Kidney (tissue), 14 donors: ENCODE data around the gene LHX8. TPM values are rescaled to one million over a fixed set of nuclear protein-coding genes. Genes with fewer than 3 reads are reported as not detected.
A peak's percentile ranks its signal among the peaks of the same experiment; 100 is the strongest.

Experiments used
- DNase-seq, 5 donors: peaks; one replicate each; pipeline ENCODE4 v3.0.0-alpha.2; 2013 to 2020
- FAIRE-seq: peaks from 2 replicates; lab custom pipeline; 2012; peaks lifted over from hg19 to GRCh38; lab: Jason Lieb, UNC
- H3K27ac ChIP-seq, 2 donors: one replicate each; pipeline ENCODE4 v1.7.0; 2013; ENCODE audit warnings: low read depth in 2 of 2, low read length in 2 of 2, inconsistent platforms in 1 of 2
- H3K27me3 ChIP-seq: one replicate; pipeline ENCODE4 v1.7.1; 2013; ENCODE audit warnings: low read length, inconsistent platforms; ENCODE audit not compliant: control insufficient read depth, insufficient read depth
- H3K36me3 ChIP-seq, 3 donors: one replicate each; pipeline versions ENCODE4 v1.7.0 to v1.7.1; 2013; ENCODE audit warnings: low read length in 3 of 3, control low read depth in 1 of 3, inconsistent platforms in 1 of 3; ENCODE audit not compliant: insufficient read depth in 3 of 3, control insufficient read depth in 2 of 3
- H3K4me1 ChIP-seq, 3 donors: one replicate each; pipeline versions ENCODE4 v1.7.0 to v1.7.1; 2013; ENCODE audit warnings: low read length in 3 of 3, inconsistent platforms in 1 of 3, low read depth in 1 of 3; ENCODE audit not compliant: control insufficient read depth in 2 of 3, insufficient read depth in 2 of 3
- H3K4me3 ChIP-seq, 3 donors: one replicate each; pipeline versions ENCODE4 v1.7.0 to v1.8.1; 2013; ENCODE audit warnings: low read length in 3 of 3, control low read depth in 1 of 3, inconsistent platforms in 1 of 3
- H3K9ac ChIP-seq, 3 donors: one replicate each; pipeline versions ENCODE4 v1.7.0 to v1.7.1; 2013; ENCODE audit warnings: low read length in 3 of 3, control low read depth in 1 of 3, inconsistent platforms in 1 of 3
- H3K9me3 ChIP-seq, 3 donors: one replicate each; pipeline versions ENCODE4 v1.7.0 to v1.7.1; 2013; ENCODE audit warnings: low read length in 3 of 3, control low read depth in 1 of 3, inconsistent platforms in 1 of 3; ENCODE audit not compliant: control insufficient read depth in 2 of 3, insufficient read depth in 1 of 3
- intact Hi-C: fragments of 100-400 bp; cut with DNase I; formaldehyde crosslinking; loops from one replicate; pipeline ENCODE4 v1.11.1; 2022
- polyA plus RNA-seq: library from polyadenylated mRNA; stranded (reverse); fragments of 350-450 nt; fragmentation: Illumina TruSeq; extraction: RNeasy Lipid Tissue Mini Kit (QIAGEN cat#74804); gene quantifications from one replicate; pipeline ENCODE4 v1.2.3, GENCODE V29; 2014; ENCODE audit warnings: low read depth, low replicate concordance; ENCODE audit not compliant: insufficient read depth
- total RNA-seq: library from RNA; stranded (reverse); fragmentation: NEBNext Ultra II Directional; extraction: Animal tissue kit (Norgen Biotek cat#: 25700); gene quantifications from one replicate; pipeline ENCODE4 v1.2.1, GENCODE V29; 2021
- TF ChIP-seq, protein P1 (sequence below): IDR thresholded peaks from 3 replicates; pipeline ENCODE4 v1.5.1; 2012; ENCODE audit warnings: mild to moderate bottlenecking, moderate library complexity, borderline replicate concordance; ENCODE audit not compliant: insufficient read depth; ENCODE audit errors: extremely low read depth
- donor health status: control.
- donor health status: control.
- donor health status: control.
- donor health status: control.
- donor health status: control.
- donor health status: DM: yes; HTN: yes; CAD: no.
- donor health status: Normal renal cell carcinoma (clear cell type).

LHX8 gene
- total and polyA plus RNA-seq, 2 donors from 2014 or later = not detected

DNA sequence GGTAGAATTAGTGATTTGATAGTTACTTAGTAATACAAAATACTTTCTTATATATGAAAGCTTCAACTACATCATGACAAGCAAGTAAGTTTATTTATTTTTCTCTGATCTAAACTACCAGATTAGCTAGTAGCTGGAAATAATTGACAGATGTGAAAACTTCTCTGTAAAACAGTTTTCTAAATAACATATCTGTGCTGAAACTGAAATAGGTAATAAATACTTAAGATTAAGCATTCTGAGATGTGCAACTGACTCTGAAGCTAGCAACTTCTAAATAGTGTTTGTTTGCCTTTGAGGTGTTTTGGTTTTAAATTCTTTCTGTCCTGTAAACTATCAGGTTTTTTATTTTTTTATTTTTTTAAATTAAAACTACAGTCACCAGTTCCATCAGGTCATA lies 18.5 kb upstream of the LHX8 start:
- intact Hi-C loops = no loop called here
- H3K27ac ChIP-seq = no peak overlapping the region

DNA sequence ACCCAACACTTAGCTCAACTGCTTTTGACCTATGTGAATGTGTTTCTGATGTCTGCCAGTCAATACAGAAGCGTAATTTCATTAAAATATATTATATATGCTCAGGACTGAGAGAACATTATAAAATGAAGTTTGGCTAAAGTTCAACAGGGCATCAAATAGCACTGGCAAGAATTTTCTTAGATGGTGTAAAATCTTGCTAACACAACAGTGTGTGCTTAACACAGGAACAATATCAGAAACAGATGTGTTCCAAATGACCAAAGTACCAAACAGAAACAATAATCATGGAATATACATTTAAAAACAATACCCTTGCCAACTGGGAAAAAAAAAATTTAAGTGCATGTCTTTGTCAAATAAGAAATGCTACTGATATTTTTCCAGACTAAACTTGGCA lies 10.4 kb upstream of the LHX8 start:
- Histone ChIP-seq H3K4me3 (no peak overlapping the region), H3K36me3 (no peaks in the 10 kb centered on the region), H3K9ac (no peak overlapping the region), H3K4me1 (peaks cover 0 to 4% (median 0%) of the 10 kb centered on the region in 3 donors), H3K27me3 (peaks cover 35% of the 10 kb centered on the region), H3K27ac (no peak overlapping the region), H3K9me3 (no peaks in the 10 kb centered on the region)
- no peak for FAIRE-seq
- DNase-seq = no peak
- intact Hi-C loops = no loop called here
- TF ChIP-seq, protein P1, sequence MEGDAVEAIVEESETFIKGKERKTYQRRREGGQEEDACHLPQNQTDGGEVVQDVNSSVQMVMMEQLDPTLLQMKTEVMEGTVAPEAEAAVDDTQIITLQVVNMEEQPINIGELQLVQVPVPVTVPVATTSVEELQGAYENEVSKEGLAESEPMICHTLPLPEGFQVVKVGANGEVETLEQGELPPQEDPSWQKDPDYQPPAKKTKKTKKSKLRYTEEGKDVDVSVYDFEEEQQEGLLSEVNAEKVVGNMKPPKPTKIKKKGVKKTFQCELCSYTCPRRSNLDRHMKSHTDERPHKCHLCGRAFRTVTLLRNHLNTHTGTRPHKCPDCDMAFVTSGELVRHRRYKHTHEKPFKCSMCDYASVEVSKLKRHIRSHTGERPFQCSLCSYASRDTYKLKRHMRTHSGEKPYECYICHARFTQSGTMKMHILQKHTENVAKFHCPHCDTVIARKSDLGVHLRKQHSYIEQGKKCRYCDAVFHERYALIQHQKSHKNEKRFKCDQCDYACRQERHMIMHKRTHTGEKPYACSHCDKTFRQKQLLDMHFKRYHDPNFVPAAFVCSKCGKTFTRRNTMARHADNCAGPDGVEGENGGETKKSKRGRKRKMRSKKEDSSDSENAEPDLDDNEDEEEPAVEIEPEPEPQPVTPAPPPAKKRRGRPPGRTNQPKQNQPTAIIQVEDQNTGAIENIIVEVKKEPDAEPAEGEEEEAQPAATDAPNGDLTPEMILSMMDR = no peak

More for the DNA sequence above, 18.5 kb upstream of the LHX8 start:
- no peak overlapping the region for H3K9ac ChIP-seq
- H3K4me3 ChIP-seq = no peak overlapping the region
- H3K27me3 ChIP-seq = no peaks in the 10 kb centered on the region
- no peak for DNase-seq
- TF ChIP-seq, protein P1 = no peak
- no peaks in the 10 kb centered on the region for H3K4me1 ChIP-seq
- FAIRE-seq = no peak
- H3K36me3 ChIP-seq = no peaks in the 10 kb centered on the region
- no peaks in the 10 kb centered on the region for H3K9me3 ChIP-seq

DNA sequence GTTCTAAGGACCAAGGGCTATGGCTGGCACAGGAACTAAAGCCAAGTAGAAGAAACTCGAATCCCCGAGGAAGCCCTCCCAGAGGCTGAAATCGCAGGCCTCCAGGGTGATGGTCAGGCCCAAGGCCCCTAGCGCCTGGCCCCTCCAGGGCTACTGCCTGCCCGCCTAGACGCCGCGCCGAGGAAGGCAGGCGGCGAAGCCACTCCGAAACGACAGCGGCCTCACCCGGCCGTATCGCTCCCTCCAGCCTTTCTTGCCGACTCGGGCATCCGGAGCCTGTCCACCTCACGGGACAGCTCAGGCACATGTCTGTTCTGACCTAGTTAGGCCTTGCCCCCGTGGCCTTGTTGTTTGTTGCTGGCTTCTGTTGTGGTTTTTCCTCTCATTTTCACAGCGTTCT lies 9.7 kb upstream of the LHX8 start:
- H3K4me1 ChIP-seq = peaks cover 0 to 4% (median 0%) of the 10 kb centered on the region in 3 donors
- TF ChIP-seq, protein P1 = no peak
- FAIRE-seq (no peak), DNase-seq (peak in 4 of 5 donors; percentile 32 to 58 (median 54))
- intact Hi-C loops = no loop called here
- no peaks in the 10 kb centered on the region for H3K36me3 ChIP-seq
- H3K27me3 ChIP-seq = peaks cover 41% of the 10 kb centered on the region
- H3K9me3 ChIP-seq = no peaks in the 10 kb centered on the region
- no peak overlapping the region for H3K27ac ChIP-seq
- H3K4me3 ChIP-seq = no peak overlapping the region
- no peak overlapping the region for H3K9ac ChIP-seq
